Measurements from ENCODE around the gene CLASP1.
"Not testable (repeated sequence)": the region's sequence is repeated elsewhere in the genome, so short reads cannot be mapped to it uniquely, and the experiment has no call there.

The CLASP1 gene

GRCh38 chr2:121634354-121635307 is 14.6 kb downstream of the CLASP1 start:
- H3K36me3 ChIP-seq (ENCODE audit: control insufficient read depth, insufficient read depth, low read length) = no peaks in the 10 kb centered on the region
- peaks cover 8% of the 10 kb centered on the region for H3K4me1 ChIP-seq (ENCODE audit: control insufficient read depth, insufficient read depth, low read length)
- H3K4me3 ChIP-seq (ENCODE audit: low read length) = no peak overlapping the region
- H3K27ac ChIP-seq (ENCODE audit: low read depth, low read length) = no peak overlapping the region
- no peaks in the 10 kb centered on the region for H3K27me3 ChIP-seq (ENCODE audit: control insufficient read depth, insufficient read depth, low read length)
- H3K9ac ChIP-seq (ENCODE audit: low read length) = no peak overlapping the region

GRCh38 chr2:121633463-121633862 is 15.8 kb downstream of the CLASP1 start:
- Histone ChIP-seq H3K4me3 (ENCODE audit: low read length) (no peak overlapping the region), H3K36me3 (ENCODE audit: control insufficient read depth, insufficient read depth, low read length) (no peaks in the 10 kb centered on the region), H3K27ac (ENCODE audit: low read depth, low read length) (no peak overlapping the region), H3K4me1 (ENCODE audit: control insufficient read depth, insufficient read depth, low read length) (peaks cover 8% of the 10 kb centered on the region), H3K27me3 (ENCODE audit: control insufficient read depth, insufficient read depth, low read length) (no peaks in the 10 kb centered on the region), H3K9ac (ENCODE audit: low read length) (no peak overlapping the region)

GRCh38 chr2:121627525-121628050 is 21.7 kb downstream of the CLASP1 start:
- H3K9ac ChIP-seq (ENCODE audit: low read length) = no peak overlapping the region
- no peak overlapping the region for H3K4me3 ChIP-seq (ENCODE audit: low read length)
- H3K27me3 ChIP-seq (ENCODE audit: control insufficient read depth, insufficient read depth, low read length) = no peaks in the 10 kb centered on the region
- H3K4me1 ChIP-seq (ENCODE audit: control insufficient read depth, insufficient read depth, low read length) = no peaks in the 10 kb centered on the region
- H3K36me3 ChIP-seq (ENCODE audit: control insufficient read depth, insufficient read depth, low read length) = no peaks in the 10 kb centered on the region
- H3K27ac ChIP-seq (ENCODE audit: low read depth, low read length) = no peak overlapping the region

GRCh38 chr2:121626777-121627524 is 22.3 kb downstream of the CLASP1 start:
- no peak overlapping the region for H3K27ac ChIP-seq (ENCODE audit: low read depth, low read length)
- no peaks in the 10 kb centered on the region for H3K4me1 ChIP-seq (ENCODE audit: control insufficient read depth, insufficient read depth, low read length)

GRCh38 chr2:121625953-121626352 is 23.3 kb downstream of the CLASP1 start:
- no peaks in the 10 kb centered on the region for H3K27me3 ChIP-seq (ENCODE audit: control insufficient read depth, insufficient read depth, low read length)
- no peaks in the 10 kb centered on the region for H3K36me3 ChIP-seq (ENCODE audit: control insufficient read depth, insufficient read depth, low read length)
- H3K4me1 ChIP-seq (ENCODE audit: control insufficient read depth, insufficient read depth, low read length) = no peaks in the 10 kb centered on the region
- H3K27ac ChIP-seq (ENCODE audit: low read depth, low read length) = no peak overlapping the region
- H3K4me3 ChIP-seq (ENCODE audit: low read length) = no peak overlapping the region
- H3K9ac ChIP-seq (ENCODE audit: low read length) = no peak overlapping the region

More at GRCh38 chr2:121626777-121627524, 22.3 kb downstream of the CLASP1 start:
- no peaks in the 10 kb centered on the region for H3K27me3 ChIP-seq (ENCODE audit: control insufficient read depth, insufficient read depth, low read length)
- no peak overlapping the region for H3K9ac ChIP-seq (ENCODE audit: low read length)
- no peak overlapping the region for H3K4me3 ChIP-seq (ENCODE audit: low read length)
- no peaks in the 10 kb centered on the region for H3K36me3 ChIP-seq (ENCODE audit: control insufficient read depth, insufficient read depth, low read length)

GRCh38 chr2:121617042-121617599 is 32.1 kb downstream of the CLASP1 start:
- H3K27ac ChIP-seq (ENCODE audit: low read depth, low read length) = no peak overlapping the region
- H3K36me3 ChIP-seq (ENCODE audit: control insufficient read depth, insufficient read depth, low read length) = no peaks in the 10 kb centered on the region
- H3K9ac ChIP-seq (ENCODE audit: low read length) = no peak overlapping the region
- H3K4me3 ChIP-seq (ENCODE audit: low read length) = no peak overlapping the region
- no peaks in the 10 kb centered on the region for H3K27me3 ChIP-seq (ENCODE audit: control insufficient read depth, insufficient read depth, low read length)
- no peaks in the 10 kb centered on the region for H3K4me1 ChIP-seq (ENCODE audit: control insufficient read depth, insufficient read depth, low read length)

- no peaks in the 10 kb centered on the region for H3K36me3 ChIP-seq (ENCODE audit: control insufficient read depth, insufficient read depth, low read length)
- no peak overlapping the region for H3K4me3 ChIP-seq (ENCODE audit: low read length)
- no peaks in the 10 kb centered on the region for H3K4me1 ChIP-seq (ENCODE audit: control insufficient read depth, insufficient read depth, low read length)
- no peak overlapping the region for H3K27ac ChIP-seq (ENCODE audit: low read depth, low read length)
- no peak overlapping the region for H3K9ac ChIP-seq (ENCODE audit: low read length)
- H3K27me3 ChIP-seq (ENCODE audit: control insufficient read depth, insufficient read depth, low read length) = no peaks in the 10 kb centered on the region
These were observed 35.5 kb downstream of the CLASP1 start for GRCh38 chr2:121613774-121614173.

- no peak overlapping the region for H3K27ac ChIP-seq (ENCODE audit: low read depth, low read length)
- no peaks in the 10 kb centered on the region for H3K36me3 ChIP-seq (ENCODE audit: control insufficient read depth, insufficient read depth, low read length)
- H3K27me3 ChIP-seq (ENCODE audit: control insufficient read depth, insufficient read depth, low read length) = no peaks in the 10 kb centered on the region
These were observed 36.1 kb downstream of the CLASP1 start for GRCh38 chr2:121613152-121613551.

GRCh38 chr2:121611730-121612705 is 37.2 kb downstream of the CLASP1 start:
- Histone ChIP-seq H3K4me3 (ENCODE audit: low read length) (no peak overlapping the region), H3K4me1 (ENCODE audit: control insufficient read depth, insufficient read depth, low read length) (no peaks in the 10 kb centered on the region), H3K36me3 (ENCODE audit: control insufficient read depth, insufficient read depth, low read length) (no peaks in the 10 kb centered on the region), H3K27me3 (ENCODE audit: control insufficient read depth, insufficient read depth, low read length) (no peaks in the 10 kb centered on the region), H3K9ac (ENCODE audit: low read length) (no peak overlapping the region), H3K27ac (ENCODE audit: low read depth, low read length) (no peak overlapping the region)

More at GRCh38 chr2:121613152-121613551, 36.1 kb downstream of the CLASP1 start:
- H3K4me3 ChIP-seq (ENCODE audit: low read length) = no peak overlapping the region
- H3K9ac ChIP-seq (ENCODE audit: low read length) = no peak overlapping the region
- no peaks in the 10 kb centered on the region for H3K4me1 ChIP-seq (ENCODE audit: control insufficient read depth, insufficient read depth, low read length)

- not testable (repeated sequence) for H3K4me1 ChIP-seq (ENCODE audit: control insufficient read depth, insufficient read depth, low read length); H3K27ac ChIP-seq (ENCODE audit: low read depth, low read length); H3K36me3 ChIP-seq (ENCODE audit: control insufficient read depth, insufficient read depth, low read length); H3K9ac ChIP-seq (ENCODE audit: low read length); H3K27me3 ChIP-seq (ENCODE audit: control insufficient read depth, insufficient read depth, low read length); H3K4me3 ChIP-seq (ENCODE audit: low read length)
These were observed 38.1 kb downstream of the CLASP1 start for GRCh38 chr2:121611048-121611649.

- not testable (repeated sequence) for H3K27ac ChIP-seq (ENCODE audit: low read depth, low read length); H3K36me3 ChIP-seq (ENCODE audit: control insufficient read depth, insufficient read depth, low read length); H3K4me1 ChIP-seq (ENCODE audit: control insufficient read depth, insufficient read depth, low read length); H3K4me3 ChIP-seq (ENCODE audit: low read length); H3K9ac ChIP-seq (ENCODE audit: low read length); H3K27me3 ChIP-seq (ENCODE audit: control insufficient read depth, insufficient read depth, low read length)
These were observed 38.8 kb downstream of the CLASP1 start for GRCh38 chr2:121610487-121610874.

All from rectal smooth muscle tissue (tissue), 1 donor.